ENCODE data around the gene SMG6. TPM values are rescaled to one million over a fixed set of nuclear protein-coding genes. Genes with fewer than 3 reads are reported as not detected.

The SMG6 gene
- total and polyA plus RNA-seq, 2 of the 4 experiments (the other 2 are of a cell fraction) = 16.3 to 30.3 TPM

GRCh38 chr17:2033153-2033552 lies 270.4 kb downstream of the SMG6 start:
- Histone ChIP-seq H2BK15ac (ENCODE audit: low read depth, low read length) (no peak overlapping the region), H3K4me2 (ENCODE audit: low read depth, low read length) (peak overlapping the region; percentile 39), H2BK20ac (ENCODE audit: low read depth, low read length) (peak overlapping the region; percentile 63), H3K27me3 (ENCODE audit: control insufficient read depth, insufficient read depth, low read length) (no peaks in the 10 kb centered on the region; the same call in 1 of the 2 replicates), H3K9me3 (ENCODE audit: control insufficient read depth, insufficient read depth, low read length) (no peaks in the 10 kb centered on the region), H4K20me1 (ENCODE audit: insufficient read depth, low read length) (peaks cover 3% of the 10 kb centered on the region; the same call in 1 of the 2 replicates), H3K4me3 (ENCODE audit: insufficient read depth, low read depth, low read length) (no peak overlapping the region), H3K56ac (ENCODE audit: extremely low read depth, insufficient read depth, low read length) (no peak overlapping the region; the same call in 1 of the 2 replicates), H3K4me1 (ENCODE audit: control insufficient read depth, insufficient read depth, low read length) (peaks cover 17% of the 10 kb centered on the region), H3K14ac (replicated peaks; ENCODE audit: low read depth, low read length) (peak overlapping the region; percentile 68), H4K5ac (ENCODE audit: low read depth, low read length) (peak overlapping the region; percentile 2), H2BK120ac (ENCODE audit: low read depth, low read length) (peak overlapping the region; percentile 80), H3K23ac (ENCODE audit: low read depth, low read length) (0 out of 2 replicates have a peak overlapping the region, but pooled peaks have one; percentile 17), H3K9ac (ENCODE audit: low read depth, low read length) (no peak overlapping the region), H2AK5ac (ENCODE audit: low read depth, low read length) (peak overlapping the region; percentile 91; the same call in 1 of the 2 replicates), H2AFZ (replicated peaks; ENCODE audit: low read length, poor library complexity) (no peak overlapping the region), H3K79me1 (ENCODE audit: low read depth in 1 of 2, low read length in 2 of 2) (peaks cover 17 to 44% of the 10 kb centered on the region in 2 experiments), H3K4ac (ENCODE audit: low read depth, low read length) (peak overlapping the region; percentile 86), H3K9me1 (ENCODE audit: insufficient read depth, low read length) (peaks cover 16% of the 10 kb centered on the region), H3K36me3 (ENCODE audit: control insufficient read depth, insufficient read depth, low read length) (peaks cover 27% of the 10 kb centered on the region), H4K91ac (ENCODE audit: insufficient read depth, low read depth, low read length) (peak overlapping the region; percentile 80), H2AK9ac (replicated peaks; ENCODE audit: low read depth, low read length, poor library complexity) (peak overlapping the region; percentile 3), H3K27ac (ENCODE audit: insufficient read depth, low read length) (peak overlapping the region; percentile 83), H3K18ac (ENCODE audit: low read depth, low read length) (peak overlapping the region; percentile 82), H4K8ac (ENCODE audit: low read depth in 2 of 2, low read length in 2 of 2) (peak overlapping the region; percentile 17 to 80; a peak in 2 of 4 replicates), H2BK5ac (ENCODE audit: low read depth, low read length, poor library complexity, severe bottlenecking) (peak overlapping the region; percentile 72)
- WGBS, 2 experiments (ENCODE audit: extremely low coverage in 2 of 2, insufficient read length in 1 of 2) = 80% methylated on average over 1 of the region's 7 CpGs; no CpG with 5 or more reads in 1 of the 2 experiments
- BruUV-seq (replicated peaks) = no TSS peak
- dilution Hi-C loops (cut with HindIII; ENCODE audit: low sequenced_read_pairs, unreplicated experiment) (no loop called here), in situ Hi-C loops (cut with MboI; ENCODE audit: low sequenced_read_pairs) (loop anchor here (25.0 kb wide), 1 partner anchor 321 kb away; the partner anchor contains the start of genes TLCD2 and WDR81), intact Hi-C loops (cut with micrococcal nuclease) (loop anchor here (5.0 kb wide), 1 partner anchor 456 kb away; no protein-coding TSS in a partner anchor)
- ATAC-seq (ENCODE audit: low read depth) (peak; percentile 1; the same call in 1 of the 2 replicates), DNase-seq (no peak)
- ChIA-PET POLR2A (ENCODE audit: unreplicated experiment) (no interaction called here), CTCF (interaction anchor here (1.2 kb wide), 1 partner anchor 124 kb away, joined by 3 read pairs; no protein-coding TSS in a partner anchor)
- TF ChIP-seq BHLHE40 (IDR thresholded peaks at IDR 0.05; ENCODE audit: low read depth, low read length) (peak; percentile 69; the same call in 1 of the 2 replicates), RFX5 (IDR thresholded peaks at IDR 0.05; ENCODE audit: low read depth, low read length) (no peak), RCOR1 (IDR thresholded peaks at IDR 0.05; ENCODE audit: insufficient replicate concordance, low read length) (no peak), USF2 (IDR thresholded peaks at IDR 0.05; ENCODE audit: low read depth, low read length) (no peak), MAFK (IDR thresholded peaks at IDR 0.05; ENCODE audit: low read depth, low read length) (no peak), FOS (IDR thresholded peaks at IDR 0.05; ENCODE audit: low read depth, low read length) (no peak), RAD21 (IDR thresholded peaks at IDR 0.05; ENCODE audit: low read length) (no peak), ELK1 (IDR thresholded peaks at IDR 0.05; ENCODE audit: borderline replicate concordance, low read depth, low read length) (no peak)
